ENCODE results near the gene DBNDD2. TPM values are rescaled to one million over a fixed set of nuclear protein-coding genes. Genes with fewer than 3 reads are reported as not detected.

Gene DBNDD2
- total RNA-seq, 1 experiment from 2014 or later, result 16.8 TPM

- no peak for DNase-seq (ENCODE audit: low read depth)
Measured at GRCh38 chr20:45377269-45377668, 30.8 kb upstream of the DBNDD2 start.

GRCh38 chr20:45378191-45378590 is 29.9 kb upstream of the DBNDD2 start, which contains the start of gene TP53TG5:
Gene TP53TG5 (minus strand): TSS chr20:45378325. CDS start chr20:45378236, 89 bp downstream.
- no peak for DNase-seq (ENCODE audit: low read depth)

GRCh38 chr20:45387274-45387673 is 20.8 kb upstream of the DBNDD2 start:
- DNase-seq (ENCODE audit: low read depth), result no peak

DNA sequence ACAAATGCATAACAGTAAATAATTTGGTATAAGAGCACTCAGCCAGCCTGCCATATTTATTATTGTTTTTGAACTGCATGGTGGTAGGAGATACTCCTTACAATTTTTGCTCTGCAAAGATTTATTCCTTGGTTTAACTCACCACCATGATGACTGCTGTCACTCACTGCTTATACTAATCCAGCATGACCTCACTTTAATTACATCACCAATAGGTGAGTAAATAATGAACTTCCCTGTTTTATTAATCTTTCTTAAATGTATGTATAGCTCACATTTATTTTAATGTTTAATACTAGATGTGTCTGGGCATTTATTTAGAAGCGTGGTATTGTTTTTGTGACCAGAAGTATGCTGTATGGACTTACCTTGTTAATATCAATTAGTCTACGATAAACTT is 17.2 kb upstream of the DBNDD2 start:
- DNase-seq (ENCODE audit: low read depth), result no peak

GRCh38 chr20:45391559-45391958 is 16.5 kb upstream of the DBNDD2 start:
- no peak for DNase-seq (ENCODE audit: low read depth)

- DNase-seq (ENCODE audit: low read depth), result no peak
Measured at GRCh38 chr20:45392733-45393132, 15.4 kb upstream of the DBNDD2 start.

- no peak for DNase-seq (ENCODE audit: low read depth)
Measured at GRCh38 chr20:45394221-45395113, 13.6 kb upstream of the DBNDD2 start.

GRCh38 chr20:45395114-45395415 is 13.0 kb upstream of the DBNDD2 start:
- no peak for DNase-seq (ENCODE audit: low read depth)

DNA sequence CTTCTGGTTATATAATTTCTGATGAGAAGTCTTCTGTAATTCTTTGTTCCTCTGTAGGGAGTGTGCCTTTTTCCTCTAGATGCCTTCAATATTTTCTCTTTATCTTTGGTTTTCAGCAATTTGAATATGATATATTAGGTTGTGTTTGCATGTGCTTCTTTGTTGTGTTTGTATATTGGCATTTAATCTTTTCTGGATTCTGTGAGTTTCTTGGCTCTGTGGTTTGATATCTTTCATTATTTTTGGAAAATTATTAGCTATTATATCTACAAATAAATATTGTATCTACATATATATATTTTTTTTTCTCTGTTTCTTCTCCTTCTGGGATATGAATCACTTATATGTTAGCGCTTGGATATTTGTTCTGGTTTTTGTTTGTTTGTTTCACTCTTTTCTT is 9.1 kb upstream of the DBNDD2 start:
- DNase-seq (ENCODE audit: low read depth), result no peak

DNA sequence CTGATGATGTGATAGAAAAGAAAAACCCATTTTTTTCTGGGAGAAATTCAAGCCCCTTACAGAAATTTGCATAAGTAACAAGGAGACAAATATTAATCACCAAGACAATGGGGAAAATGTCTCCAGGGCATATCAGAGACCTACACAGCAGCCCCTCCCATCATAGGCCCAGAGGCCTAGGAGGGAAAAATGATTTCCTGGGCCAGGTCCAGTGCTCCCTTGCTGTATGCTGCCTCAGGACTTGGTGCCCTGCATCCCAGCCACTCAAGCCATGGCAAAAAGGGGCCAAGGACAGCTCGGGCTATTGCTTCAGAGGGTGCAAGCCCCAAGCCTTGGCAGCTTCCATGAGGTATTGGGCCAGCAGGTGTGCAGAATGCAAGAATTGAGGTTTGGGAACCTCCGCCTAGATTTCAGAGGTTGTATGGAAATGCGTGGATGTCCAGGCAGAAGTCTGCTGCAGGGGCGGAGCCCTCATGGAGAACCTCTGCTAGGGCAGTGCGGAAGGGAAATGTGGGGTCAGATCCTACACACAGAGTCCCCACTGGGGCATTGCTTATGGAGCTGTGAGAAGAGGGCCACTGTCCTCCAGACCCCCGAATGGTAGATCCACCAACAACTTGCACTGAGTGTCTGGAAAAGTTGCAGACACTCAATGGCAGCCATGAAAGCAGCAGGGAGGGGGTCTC is 7.6 kb upstream of the DBNDD2 start:
- DNase-seq (ENCODE audit: low read depth), result no peak

GRCh38 chr20:45402946-45403345 is 5.1 kb upstream of the DBNDD2 start:
- DNase-seq (ENCODE audit: low read depth), result no peak

DNA sequence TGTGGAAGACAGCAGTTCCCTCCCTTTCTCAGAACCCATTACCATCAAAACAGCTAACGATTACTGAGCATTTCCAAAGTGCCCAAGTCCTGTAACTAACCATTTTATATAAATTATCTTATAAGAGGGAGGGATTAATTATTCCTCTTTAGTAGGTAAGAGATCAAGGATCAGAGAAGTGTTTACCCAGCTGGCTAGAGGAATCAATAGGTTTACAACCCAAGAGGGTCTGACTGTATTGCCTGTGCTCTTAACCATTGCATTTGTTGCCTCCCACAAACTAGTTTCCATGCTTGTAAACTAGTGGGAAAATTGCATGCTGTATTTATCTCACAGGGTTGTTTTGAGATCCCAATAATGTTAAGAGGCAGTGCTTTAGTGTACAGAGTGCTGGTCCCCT is 3.7 kb upstream of the DBNDD2 start:
- no peak for DNase-seq (ENCODE audit: low read depth)

DNA sequence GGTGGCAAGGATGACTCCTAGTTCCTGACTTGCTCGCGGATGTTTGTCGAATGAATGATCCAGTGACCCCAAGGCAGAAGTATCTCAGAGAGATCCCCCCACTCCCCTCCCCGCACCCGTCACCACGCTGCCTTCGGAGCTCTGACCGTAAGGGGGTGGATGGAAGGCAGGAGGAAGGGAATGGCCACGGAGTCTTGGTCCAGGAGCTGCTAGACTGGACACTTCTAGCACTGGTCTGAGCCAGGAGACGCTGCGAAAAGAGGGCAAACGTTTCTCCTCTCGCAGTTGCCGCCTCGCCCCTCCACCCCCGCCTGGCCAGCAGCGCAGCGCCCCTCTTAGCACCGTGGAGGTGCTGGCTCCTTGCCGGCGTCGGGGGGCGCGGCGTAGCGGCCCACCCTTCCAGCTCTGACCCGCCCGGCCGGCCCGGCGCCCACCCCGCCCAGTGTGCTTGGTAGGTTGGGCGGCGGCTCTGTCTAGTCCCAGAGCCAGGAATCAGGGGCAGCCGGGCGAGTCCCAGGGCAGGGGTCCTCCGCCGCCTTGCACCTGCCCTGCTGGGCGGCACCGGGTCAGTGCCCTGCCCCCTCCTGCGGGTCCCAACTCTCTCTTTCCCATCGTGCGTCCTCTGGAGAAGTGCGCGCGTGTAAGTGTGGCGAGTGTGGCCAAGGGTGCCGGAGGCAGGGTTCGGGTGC is 2.4 kb upstream of the DBNDD2 start:
- no peak for DNase-seq (ENCODE audit: low read depth)

- peak; percentile 39 for DNase-seq (ENCODE audit: low read depth)
Measured at GRCh38 chr20:45406260-45407066, 1.6 kb upstream of the DBNDD2 start.

- DNase-seq (ENCODE audit: low read depth), result no peak
Measured at GRCh38 chr20:45407067-45407745, 883 bp upstream of the DBNDD2 start.

GRCh38 chr20:45408646-45409213 is 641 bp downstream of the DBNDD2 start:
- DNase-seq (ENCODE audit: low read depth), result no peak

DNA sequence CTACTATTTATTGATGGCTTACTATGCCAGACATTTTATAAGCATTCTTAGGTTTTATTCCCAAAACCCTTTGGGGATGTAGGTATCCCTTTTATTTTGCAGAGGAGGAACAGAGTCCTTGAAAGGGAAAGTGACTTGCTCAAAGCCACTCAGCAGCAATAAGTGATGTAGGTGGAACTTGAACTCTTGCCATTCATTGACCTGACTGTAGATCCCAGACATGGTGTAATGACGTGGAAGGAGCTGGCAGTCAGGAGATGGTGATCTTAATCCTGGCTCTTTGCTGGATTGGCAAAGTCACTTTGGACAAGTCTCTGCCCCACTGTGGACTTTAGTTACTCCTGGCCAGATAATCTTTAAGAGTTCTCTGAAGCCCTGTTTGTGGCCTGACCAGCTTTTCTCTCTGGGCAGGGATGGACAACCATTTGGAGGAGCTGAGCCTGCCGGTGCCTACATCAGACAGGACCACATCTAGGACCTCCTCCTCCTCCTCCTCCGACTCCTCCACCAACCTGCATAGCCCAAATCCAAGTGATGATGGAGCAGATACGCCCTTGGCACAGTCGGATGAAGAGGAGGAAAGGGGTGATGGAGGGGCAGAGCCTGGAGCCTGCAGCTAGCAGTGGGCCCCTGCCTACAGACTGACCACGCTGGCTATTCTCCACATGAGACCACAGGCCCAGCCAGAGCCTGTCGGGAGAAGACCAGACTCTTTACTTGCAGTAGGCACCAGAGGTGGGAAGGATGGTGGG is 1.6 kb downstream of the DBNDD2 start:
- no peak for DNase-seq (ENCODE audit: low read depth)

- DNase-seq (ENCODE audit: low read depth), result no peak
Measured at GRCh38 chr20:45410887-45411286, 2.8 kb downstream of the DBNDD2 start.

- no peak for DNase-seq (ENCODE audit: low read depth)
Measured at GRCh38 chr20:45412653-45413052, 4.6 kb downstream of the DBNDD2 start.

DNA sequence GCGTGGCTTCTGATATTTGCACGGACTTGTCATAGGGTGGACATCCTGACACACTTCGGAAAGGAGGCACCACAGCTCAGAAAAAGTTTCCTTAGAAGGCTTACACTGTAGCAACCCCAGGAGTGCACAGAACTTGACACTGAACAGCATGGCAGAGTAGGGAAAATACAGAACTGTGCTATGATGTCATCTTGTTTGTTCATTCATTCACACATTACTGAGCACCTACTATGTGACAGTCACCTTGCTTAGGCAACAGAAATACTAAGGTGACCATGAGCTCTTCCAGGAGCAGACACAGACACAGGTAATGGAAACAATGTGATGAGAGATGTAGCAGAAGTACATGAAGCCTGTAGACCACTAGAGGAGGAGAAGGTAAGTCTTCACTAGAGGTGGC is 5.4 kb downstream of the DBNDD2 start:
- no peak for DNase-seq (ENCODE audit: low read depth)

All from HT1080 (cell line).